IMR-90 (cell line): ENCODE data around the gene TRIM71. TPM values are rescaled to one million over a fixed set of nuclear protein-coding genes. Genes with fewer than 3 reads are reported as not detected.

Experiments
- ATAC-seq: fragments of 200-7000 bp; cut with Tn5 transposase; 2 replicates; pipeline ENCODE4 v1.9.1; 2020; ENCODE audit warnings: low read depth, mild to moderate bottlenecking, moderate library complexity
- BruUV-seq: library from RNA; stranded (reverse); fragments of 400-500 nt; replicated peaks from 2 replicates; lab custom pipeline; 2021; lab: Mats Ljungman, UMichigan
- CTCF ChIA-PET: fragments of 300-600 bp; formaldehyde crosslinking; extraction: SDS; loops from one replicate; lab custom pipeline; 2021; ENCODE audit warnings: antibody characterized with exemption; lab: Yijun Ruan, JAX
- POLR2A ChIA-PET: fragments of 300-600 bp; sonication (Branson Sonifier 250); formaldehyde crosslinking; loops from one replicate; lab custom pipeline; 2022; ENCODE audit warnings: antibody characterized with exemption; ENCODE audit not compliant: unreplicated experiment; lab: Charles Lee
- DNase-seq: peaks from one replicate; pipeline ENCODE4 v3.0.0; 2013
- H2AFZ ChIP-seq: replicated peaks from 2 replicates; pipeline ENCODE3; 2013; ENCODE audit warnings: low read length, mild to moderate bottlenecking; ENCODE audit not compliant: poor library complexity
- H2AK5ac ChIP-seq: 2 replicates; pipeline ENCODE4 v1.6.1; 2013; ENCODE audit warnings: low read depth, low read length, inconsistent platforms
- H2AK9ac ChIP-seq: replicated peaks from 2 replicates; pipeline ENCODE3; 2013; ENCODE audit warnings: mild to moderate bottlenecking, low read depth, low read length, moderate library complexity; ENCODE audit not compliant: poor library complexity
- H2BK120ac ChIP-seq: 2 replicates; pipeline ENCODE4 v1.6.1; 2013; ENCODE audit warnings: low read depth, low read length, inconsistent platforms
- H2BK15ac ChIP-seq: 3 replicates; pipeline ENCODE4 v1.6.1; 2013; ENCODE audit warnings: low read depth, low read length, inconsistent platforms
- H2BK20ac ChIP-seq: 2 replicates; pipeline ENCODE4 v1.6.1; 2013; ENCODE audit warnings: low read depth, mild to moderate bottlenecking, inconsistent platforms, low read length, moderate library complexity
- H2BK5ac ChIP-seq: 2 replicates; pipeline ENCODE4 v1.6.1; 2013; ENCODE audit warnings: mild to moderate bottlenecking, low read depth, low read length, inconsistent platforms; ENCODE audit not compliant: poor library complexity, severe bottlenecking
- H3K14ac ChIP-seq: replicated peaks from 2 replicates; pipeline ENCODE4 v1.6.1; 2013; ENCODE audit warnings: low read depth, low read length, inconsistent platforms
- H3K18ac ChIP-seq: 2 replicates; pipeline ENCODE4 v1.6.1; 2013; ENCODE audit warnings: low read depth, low read length, control low read depth
- H3K23ac ChIP-seq: 2 replicates; pipeline ENCODE4 v1.6.1; 2013; ENCODE audit warnings: low read depth, low read length, inconsistent platforms
- H3K27ac ChIP-seq: 2 replicates; pipeline ENCODE4 v1.5.1; 2013; ENCODE audit warnings: mild to moderate bottlenecking, control low read depth, low read length; ENCODE audit not compliant: insufficient read depth
- H3K27me3 ChIP-seq: 2 replicates; pipeline ENCODE4 v1.6.1; 2013; ENCODE audit warnings: low read length; ENCODE audit not compliant: control insufficient read depth, insufficient read depth
- H3K36me3 ChIP-seq: 2 replicates; pipeline ENCODE4 v1.6.1; 2013; ENCODE audit warnings: low read length, mixed read lengths; ENCODE audit not compliant: control insufficient read depth, insufficient read depth
- H3K4ac ChIP-seq: 2 replicates; pipeline ENCODE4 v1.6.1; 2013; ENCODE audit warnings: low read depth, low read length, inconsistent platforms
- H3K4me1 ChIP-seq: 2 replicates; pipeline ENCODE4 v1.6.1; 2013; ENCODE audit warnings: low read length, mixed read lengths; ENCODE audit not compliant: control insufficient read depth, insufficient read depth
- H3K4me2 ChIP-seq: 2 replicates; pipeline ENCODE4 v1.6.1; 2013; ENCODE audit warnings: low read depth, mild to moderate bottlenecking, control low read depth, low read length, moderate library complexity
- H3K4me3 ChIP-seq: 2 replicates; pipeline ENCODE4 v1.5.1; 2013; ENCODE audit warnings: low read depth, mild to moderate bottlenecking, control low read depth, low read length, moderate library complexity; ENCODE audit not compliant: insufficient read depth
- H3K56ac ChIP-seq: 2 replicates; pipeline ENCODE4 v1.6.1; 2013; ENCODE audit warnings: low read length, inconsistent platforms; ENCODE audit not compliant: insufficient read depth; ENCODE audit errors: extremely low read depth
- H3K79me1 ChIP-seq, 2 experiments: 2 replicates each; pipeline ENCODE4 v1.6.1; 2013; ENCODE audit warnings: low read length in 2 of 2, inconsistent platforms in 1 of 2, low read depth in 1 of 2
- H3K9ac ChIP-seq: 2 replicates; pipeline ENCODE4 v1.6.1; 2013; ENCODE audit warnings: low read depth, low read length, control low read depth
- H3K9me1 ChIP-seq: 2 replicates; pipeline ENCODE4 v1.6.1; 2013; ENCODE audit warnings: low read length, inconsistent platforms; ENCODE audit not compliant: insufficient read depth
- H3K9me3 ChIP-seq: 2 replicates; pipeline ENCODE4 v1.6.1; 2013; ENCODE audit warnings: low read length; ENCODE audit not compliant: control insufficient read depth, insufficient read depth
- H4K20me1 ChIP-seq: 2 replicates; pipeline ENCODE4 v1.6.1; 2013; ENCODE audit warnings: low read length, inconsistent platforms; ENCODE audit not compliant: insufficient read depth
- H4K5ac ChIP-seq: 2 replicates; pipeline ENCODE4 v1.6.1; 2013; ENCODE audit warnings: mild to moderate bottlenecking, low read depth, low read length, control low read depth
- H4K8ac ChIP-seq, 2 experiments: 2 replicates each; pipeline ENCODE4 v1.6.1; 2013; ENCODE audit warnings: low read depth in 2 of 2, low read length in 2 of 2, control low read depth in 1 of 2, inconsistent platforms in 1 of 2
- H4K91ac ChIP-seq: 2 replicates; pipeline ENCODE4 v1.6.1; 2013; ENCODE audit warnings: low read depth, low read length, inconsistent platforms; ENCODE audit not compliant: insufficient read depth
- BHLHE40 ChIP-seq: fragments of 150-350 bp; IDR thresholded peaks from 2 replicates; pipeline ENCODE4 v1.6.1; 2016; ENCODE audit warnings: mild to moderate bottlenecking, low read depth, low read length
- CEBPB ChIP-seq: IDR thresholded peaks from 2 replicates; pipeline ENCODE4 v1.6.1; 2012; ENCODE audit warnings: low read depth, low read length, improper control_type of control experiment
- CHD1 ChIP-seq: IDR thresholded peaks from 2 replicates; pipeline ENCODE4 v1.6.1; 2012; ENCODE audit warnings: low read depth, low read length, improper control_type of control experiment
- CTCF ChIP-seq: conservative IDR thresholded peaks from 2 replicates; pipeline ENCODE4 v1.5.1; 2012; ENCODE audit warnings: mild to moderate bottlenecking, low read depth, low read length, improper control_type of control experiment
- ELK1 ChIP-seq: fragments of 150-350 bp; IDR thresholded peaks from 2 replicates; pipeline ENCODE4 v1.6.1; 2016; ENCODE audit warnings: low read depth, mild to moderate bottlenecking, low read length, moderate library complexity, borderline replicate concordance
- FOS ChIP-seq: fragments of 150-350 bp; IDR thresholded peaks from 2 replicates; pipeline ENCODE4 v1.6.1; 2016; ENCODE audit warnings: low read depth, low read length
- MAFK ChIP-seq: IDR thresholded peaks from 2 replicates; pipeline ENCODE4 v1.6.1; 2012; ENCODE audit warnings: low read depth, low read length, improper control_type of control experiment
- MAZ ChIP-seq: IDR thresholded peaks from 2 replicates; pipeline ENCODE4 v1.6.1; 2012; ENCODE audit warnings: low read depth, mild to moderate bottlenecking, low read length, improper control_type of control experiment, moderate library complexity, borderline replicate concordance
- MXI1 ChIP-seq: IDR thresholded peaks from 2 replicates; pipeline ENCODE4 v1.6.1; 2012; ENCODE audit warnings: low read depth, mild to moderate bottlenecking, low read length, moderate library complexity, borderline replicate concordance
- NFE2L2 ChIP-seq: fragments of 150-350 bp; IDR thresholded peaks from 2 replicates; pipeline ENCODE4 v1.6.1; 2016; ENCODE audit warnings: low read depth, mild to moderate bottlenecking, low read length
- POLR2A ChIP-seq: IDR thresholded peaks from 2 replicates; pipeline ENCODE4 v1.6.1; 2012; ENCODE audit warnings: mild to moderate bottlenecking, low read depth, low read length
- RAD21 ChIP-seq: IDR thresholded peaks from 2 replicates; pipeline ENCODE4 v1.6.1; 2012; ENCODE audit warnings: low read length, improper control_type of control experiment
- RCOR1 ChIP-seq: IDR thresholded peaks from 2 replicates; pipeline ENCODE4 v1.6.1; 2012; ENCODE audit warnings: mild to moderate bottlenecking, low read length, improper control_type of control experiment; ENCODE audit not compliant: insufficient replicate concordance
- SMC3 ChIP-seq: fragments of 150-350 bp; IDR thresholded peaks from 2 replicates; pipeline ENCODE4 v1.6.1; 2016; ENCODE audit warnings: low read depth, mild to moderate bottlenecking, antibody characterized with exemption, low read length, moderate library complexity
- WGBS, 2 experiments: methylation state at CpG; one replicate each; pipeline versions ENCODE4 v1.1.5 to v1.1.7; 2013; ENCODE audit warnings: missing lambda C conversion rate in 2 of 2; ENCODE audit not compliant: insufficient read length in 1 of 2; ENCODE audit errors: extremely low coverage in 2 of 2; 5-methylcytosine and 5-hydroxymethylcytosine counted together
- dilution Hi-C: fragments of 300-500 bp; cut with HindIII; formaldehyde crosslinking; loops from one replicate; pipeline ENCODE4 v1.14.3; 2018; ENCODE audit warnings: low sequenced_read_pairs; ENCODE audit not compliant: unreplicated experiment
- in situ Hi-C: fragments of 300-500 bp; cut with MboI; formaldehyde crosslinking; loops from 3 replicates; pipeline ENCODE4 v1.14.3; 2019; ENCODE audit warnings: low sequenced_read_pairs, inconsistent platforms, mixed read lengths
- intact Hi-C: fragments of 100-400 bp; cut with micrococcal nuclease; formaldehyde crosslinking; loops from 2 replicates; pipeline ENCODE4 v1.10.0; 2022
- polyA plus RNA-seq, 3 experiments: library from polyadenylated mRNA; depleted of rRNA; stranded (reverse); fragments of >200 nt; gene quantifications; 2 replicates each; pipeline ENCODE4 v1.2.3, GENCODE V29; 2012; ENCODE audit warnings: low replicate concordance in 1 of 3
- total RNA-seq: library from RNA; depleted of rRNA; stranded (reverse); fragments of >200 nt; gene quantifications from 2 replicates; pipeline ENCODE4 v1.2.3, GENCODE V29; 2012

Gene TRIM71
- total and polyA plus RNA-seq, 2 of the 4 experiments (the other 2 are of a cell fraction): not detected

GRCh38 chr3:32873531-32874130 lies 55.8 kb downstream of the TRIM71 start (continued):
- TF ChIP-seq CEBPB (no peak), ELK1 (no peak)

GRCh38 chr3:32876920-32877319 lies 59.1 kb downstream of the TRIM71 start:
- H3K14ac ChIP-seq: no peak overlapping the region
- no peak overlapping the region for H4K91ac ChIP-seq
- no peak overlapping the region for H3K56ac ChIP-seq
- no peaks in the 10 kb centered on the region for H3K9me3 ChIP-seq
- no peak overlapping the region for H2AK5ac ChIP-seq
- in situ Hi-C loops: no loop called here
- H2AK9ac ChIP-seq: no peak overlapping the region
- TF ChIP-seq MAFK (no peak), BHLHE40 (no peak), RAD21 (no peak), CEBPB (no peak), MAZ (no peak), ELK1 (no peak), RCOR1 (no peak), SMC3 (no peak), CHD1 (no peak), NFE2L2 (no peak), MXI1 (no peak), CTCF (no peak), POLR2A (no peak), FOS (no peak)
- no peaks in the 10 kb centered on the region for H3K79me1 ChIP-seq
- no peak overlapping the region for H2AFZ ChIP-seq
- H3K4ac ChIP-seq: no peak overlapping the region
- POLR2A ChIA-PET: no interaction called here
- H3K23ac ChIP-seq: no peak overlapping the region
- no peaks in the 10 kb centered on the region for H3K9me1 ChIP-seq
- no peak overlapping the region for H3K4me2 ChIP-seq
- BruUV-seq: no TSS peak
- ATAC-seq: no peak
- 73% methylated on average over 2 of the region's 5 CpGs; no CpG with 5 or more reads in 1 of the 2 experiments for WGBS, 2 experiments
- H2BK5ac ChIP-seq: no peak overlapping the region
- CTCF ChIA-PET: no interaction called here
- H4K20me1 ChIP-seq: no peaks in the 10 kb centered on the region
- DNase-seq: no peak
- H3K27me3 ChIP-seq: peaks cover 9% of the 10 kb centered on the region
- H3K4me3 ChIP-seq: no peak overlapping the region
- no peak overlapping the region for H3K18ac ChIP-seq
- no peak overlapping the region for H4K8ac ChIP-seq
- dilution Hi-C loops: no loop called here
- no peak overlapping the region for H2BK120ac ChIP-seq
- intact Hi-C loops: no loop called here
- H3K36me3 ChIP-seq: no peaks in the 10 kb centered on the region
- H3K27ac ChIP-seq: no peak overlapping the region
- H2BK20ac ChIP-seq: no peak overlapping the region
- no peak overlapping the region for H4K5ac ChIP-seq
- no peak overlapping the region for H3K9ac ChIP-seq
- H2BK15ac ChIP-seq: no peak overlapping the region
- no peaks in the 10 kb centered on the region for H3K4me1 ChIP-seq
